Measurements from ENCODE around the gene TBC1D22A.

The TBC1D22A gene

DNA sequence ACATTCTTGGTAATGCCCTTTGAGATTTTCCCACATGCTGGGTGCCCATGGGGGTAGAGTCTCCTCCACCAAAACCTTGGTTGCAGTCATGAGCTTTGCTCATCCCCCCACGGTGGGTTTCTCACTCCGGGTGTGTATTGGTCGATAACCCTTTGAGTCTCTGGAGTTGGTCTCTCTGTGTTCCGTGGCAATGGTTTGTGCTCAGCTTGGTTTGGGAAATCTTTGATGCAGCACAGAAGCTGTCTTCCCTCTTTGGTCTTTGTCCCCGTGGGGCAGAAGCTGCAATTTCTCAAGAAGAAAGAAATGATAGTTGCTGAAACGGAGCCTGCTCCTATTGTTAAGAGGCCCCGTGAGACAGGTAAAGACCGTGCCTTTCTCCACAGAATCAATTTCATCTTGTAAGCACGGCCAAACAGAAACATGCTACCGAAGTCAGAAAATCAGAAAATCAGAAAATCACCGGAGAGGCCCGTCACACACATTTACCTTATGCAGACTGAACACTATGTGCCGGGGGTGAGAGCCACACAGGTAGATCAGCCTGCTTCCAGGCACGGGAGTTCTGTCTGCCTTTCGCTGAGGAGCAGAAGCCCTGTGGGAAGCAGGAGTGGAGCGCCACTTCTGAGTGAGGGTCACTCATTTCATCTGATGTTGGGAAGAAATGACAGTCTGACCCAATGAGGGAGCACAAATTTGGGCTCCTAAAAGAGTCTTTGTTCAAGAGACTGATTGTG is 186.1 kb downstream of the TBC1D22A start:
- Histone ChIP-seq H3K27me3 (ENCODE audit: low read depth, low read length) (no peaks in the 10 kb centered on the region), H3K4me2 (ENCODE audit: low read length) (no peak overlapping the region), H4K20me1 (ENCODE audit: insufficient read depth, low read length) (peaks cover 95% of the 10 kb centered on the region), H3K9ac (ENCODE audit: low read length) (no peak overlapping the region), H3K9me3 (ENCODE audit: insufficient read depth, low read length) (no peaks in the 10 kb centered on the region), H2AFZ (ENCODE audit: low read depth, low read length) (no peak overlapping the region), H3K79me2 (ENCODE audit: low read length) (peaks cover 30% of the 10 kb centered on the region), H3K27ac (ENCODE audit: low read length) (no peak overlapping the region), H3K4me1 (ENCODE audit: low read length) (no peaks in the 10 kb centered on the region), H3K36me3 (replicated peaks; ENCODE audit: low read depth, low read length) (peaks cover 50% of the 10 kb centered on the region), H3K4me3 (ENCODE audit: low read length) (no peak overlapping the region)
- TF ChIP-seq, protein P1, sequence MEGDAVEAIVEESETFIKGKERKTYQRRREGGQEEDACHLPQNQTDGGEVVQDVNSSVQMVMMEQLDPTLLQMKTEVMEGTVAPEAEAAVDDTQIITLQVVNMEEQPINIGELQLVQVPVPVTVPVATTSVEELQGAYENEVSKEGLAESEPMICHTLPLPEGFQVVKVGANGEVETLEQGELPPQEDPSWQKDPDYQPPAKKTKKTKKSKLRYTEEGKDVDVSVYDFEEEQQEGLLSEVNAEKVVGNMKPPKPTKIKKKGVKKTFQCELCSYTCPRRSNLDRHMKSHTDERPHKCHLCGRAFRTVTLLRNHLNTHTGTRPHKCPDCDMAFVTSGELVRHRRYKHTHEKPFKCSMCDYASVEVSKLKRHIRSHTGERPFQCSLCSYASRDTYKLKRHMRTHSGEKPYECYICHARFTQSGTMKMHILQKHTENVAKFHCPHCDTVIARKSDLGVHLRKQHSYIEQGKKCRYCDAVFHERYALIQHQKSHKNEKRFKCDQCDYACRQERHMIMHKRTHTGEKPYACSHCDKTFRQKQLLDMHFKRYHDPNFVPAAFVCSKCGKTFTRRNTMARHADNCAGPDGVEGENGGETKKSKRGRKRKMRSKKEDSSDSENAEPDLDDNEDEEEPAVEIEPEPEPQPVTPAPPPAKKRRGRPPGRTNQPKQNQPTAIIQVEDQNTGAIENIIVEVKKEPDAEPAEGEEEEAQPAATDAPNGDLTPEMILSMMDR (IDR thresholded peaks at IDR 0.05; ENCODE audit: low read depth, low read length) = no peak
- TF ChIP-seq EZH2phosphoT487 (IDR thresholded peaks at IDR 0.05; ENCODE audit: low read depth) = no peak

DNA sequence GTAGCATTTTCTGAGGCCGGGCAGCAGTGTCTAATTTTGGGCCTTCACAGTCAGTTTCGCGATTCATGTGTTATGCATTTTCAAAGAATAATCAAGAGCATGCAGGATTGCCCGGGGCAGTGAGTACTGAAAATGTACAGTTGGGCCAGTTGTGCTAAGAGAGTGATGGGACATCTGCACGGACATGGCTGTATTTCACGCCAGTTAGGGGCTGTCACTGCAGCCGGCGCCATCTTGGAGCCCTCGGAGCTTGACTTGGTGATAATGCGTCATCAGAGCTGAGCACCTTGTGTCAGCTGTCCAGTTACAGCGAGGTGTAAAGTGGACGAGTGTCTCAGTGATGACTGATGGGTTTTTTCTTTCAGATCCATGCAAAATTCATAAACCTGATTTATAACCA is 188.9 kb downstream of the TBC1D22A start:
- H2AFZ ChIP-seq (ENCODE audit: low read depth, low read length) = no peak overlapping the region
- H3K4me2 ChIP-seq (ENCODE audit: low read length) = no peak overlapping the region
- H3K27me3 ChIP-seq (ENCODE audit: low read depth, low read length) = no peaks in the 10 kb centered on the region
- no peak overlapping the region for H3K27ac ChIP-seq (ENCODE audit: low read length)
- H3K4me1 ChIP-seq (ENCODE audit: low read length) = no peaks in the 10 kb centered on the region
- peaks cover 51% of the 10 kb centered on the region for H3K36me3 ChIP-seq (replicated peaks; ENCODE audit: low read depth, low read length)
- H3K79me2 ChIP-seq (ENCODE audit: low read length) = peaks cover 26% of the 10 kb centered on the region
- H3K9me3 ChIP-seq (ENCODE audit: insufficient read depth, low read length) = no peaks in the 10 kb centered on the region
- TF ChIP-seq, protein P1 (IDR thresholded peaks at IDR 0.05; ENCODE audit: low read depth, low read length) = no peak
- no peak for TF ChIP-seq EZH2phosphoT487 (IDR thresholded peaks at IDR 0.05; ENCODE audit: low read depth)
- peaks cover 98% of the 10 kb centered on the region for H4K20me1 ChIP-seq (ENCODE audit: insufficient read depth, low read length)
- no peak overlapping the region for H3K4me3 ChIP-seq (ENCODE audit: low read length)
- H3K9ac ChIP-seq (ENCODE audit: low read length) = no peak overlapping the region

- no peaks in the 10 kb centered on the region for H3K4me1 ChIP-seq (ENCODE audit: low read length)
- H3K9me3 ChIP-seq (ENCODE audit: insufficient read depth, low read length) = no peaks in the 10 kb centered on the region
- H3K79me2 ChIP-seq (ENCODE audit: low read length) = peaks cover 21% of the 10 kb centered on the region
- TF ChIP-seq, protein P1 (IDR thresholded peaks at IDR 0.05; ENCODE audit: low read depth, low read length) = no peak
- TF ChIP-seq EZH2phosphoT487 (IDR thresholded peaks at IDR 0.05; ENCODE audit: low read depth) = no peak
- peaks cover 98% of the 10 kb centered on the region for H4K20me1 ChIP-seq (ENCODE audit: insufficient read depth, low read length)
- H3K4me3 ChIP-seq (ENCODE audit: low read length) = no peak overlapping the region
- no peak overlapping the region for H3K4me2 ChIP-seq (ENCODE audit: low read length)
- peaks cover 48% of the 10 kb centered on the region for H3K36me3 ChIP-seq (replicated peaks; ENCODE audit: low read depth, low read length)
- no peak overlapping the region for H2AFZ ChIP-seq (ENCODE audit: low read depth, low read length)
- no peak overlapping the region for H3K9ac ChIP-seq (ENCODE audit: low read length)
- no peak overlapping the region for H3K27ac ChIP-seq (ENCODE audit: low read length)
- no peaks in the 10 kb centered on the region for H3K27me3 ChIP-seq (ENCODE audit: low read depth, low read length)
These were observed 189.5 kb downstream of the TBC1D22A start for GRCh38 chr22:46951973-46952372.

GRCh38 chr22:46953968-46954765 is 191.7 kb downstream of the TBC1D22A start:
- H3K27me3 ChIP-seq (ENCODE audit: low read depth, low read length) = no peaks in the 10 kb centered on the region
- no peak overlapping the region for H3K4me2 ChIP-seq (ENCODE audit: low read length)
- H2AFZ ChIP-seq (ENCODE audit: low read depth, low read length) = no peak overlapping the region
- no peak overlapping the region for H3K27ac ChIP-seq (ENCODE audit: low read length)
- peaks cover 19% of the 10 kb centered on the region for H3K79me2 ChIP-seq (ENCODE audit: low read length)
- no peaks in the 10 kb centered on the region for H3K4me1 ChIP-seq (ENCODE audit: low read length)
- TF ChIP-seq, protein P1 (IDR thresholded peaks at IDR 0.05; ENCODE audit: low read depth, low read length) = no peak
- TF ChIP-seq EZH2phosphoT487 (IDR thresholded peaks at IDR 0.05; ENCODE audit: low read depth) = no peak
- no peaks in the 10 kb centered on the region for H3K9me3 ChIP-seq (ENCODE audit: insufficient read depth, low read length)
- H3K4me3 ChIP-seq (ENCODE audit: low read length) = no peak overlapping the region
- peaks cover 40% of the 10 kb centered on the region for H3K36me3 ChIP-seq (replicated peaks; ENCODE audit: low read depth, low read length)
- no peak overlapping the region for H3K9ac ChIP-seq (ENCODE audit: low read length)
- H4K20me1 ChIP-seq (ENCODE audit: insufficient read depth, low read length) = peaks cover 98% of the 10 kb centered on the region

Measured in OCI-LY3 (cell line).